ENCODE data around the gene HAGHL.

HAGHL gene

GRCh38 chr16:759110-759910, 32.4 kb downstream of the HAGHL start:
- no peak for DNase-seq

GRCh38 chr16:760065-760464, 33.2 kb downstream of the HAGHL start:
- no peak for DNase-seq

- DNase-seq, result no peak
Measured at GRCh38 chr16:760545-761343, 33.8 kb downstream of the HAGHL start, which contains the start of gene MSLN. Gene MSLN (plus strand): TSS chr16:760734. CDS start chr16:762681, 1,947 bp downstream.

GRCh38 chr16:761625-762513, 35.0 kb downstream of the HAGHL start:
- no peak for DNase-seq

- DNase-seq, result no peak
Measured at GRCh38 chr16:762595-763268, 35.8 kb downstream of the HAGHL start.

- no peak for DNase-seq
Measured at GRCh38 chr16:763369-764183, 36.7 kb downstream of the HAGHL start.

- no peak for DNase-seq
Measured at GRCh38 chr16:764184-764750, 37.4 kb downstream of the HAGHL start.

- DNase-seq, result no peak
Measured at GRCh38 chr16:764848-765487, 38.1 kb downstream of the HAGHL start.

GRCh38 chr16:765488-765865, 38.6 kb downstream of the HAGHL start:
- DNase-seq, result no peak

GRCh38 chr16:766008-766819, 39.3 kb downstream of the HAGHL start:
- DNase-seq, result no peak

- DNase-seq, result no peak
Measured at GRCh38 chr16:766820-767640, 40.1 kb downstream of the HAGHL start.

GRCh38 chr16:767743-768235, 40.9 kb downstream of the HAGHL start:
- no peak for DNase-seq

- DNase-seq, result no peak
Measured at GRCh38 chr16:768428-768827, 41.5 kb downstream of the HAGHL start.

- DNase-seq, result no peak
Measured at GRCh38 chr16:769184-769784, 42.4 kb downstream of the HAGHL start.

GRCh38 chr16:769934-770333, 43.0 kb downstream of the HAGHL start:
- no peak for DNase-seq

GRCh38 chr16:770411-770810, 43.5 kb downstream of the HAGHL start:
- no peak for DNase-seq

- no peak for DNase-seq
Measured at GRCh38 chr16:772959-773358, 46.1 kb downstream of the HAGHL start.

All from fibroblast of skin of abdomen (primary cell).